Lower lobe of right lung (tissue), 2 donors: Measurements from ENCODE around the gene CALHM5. TPM values are rescaled to one million over a fixed set of nuclear protein-coding genes. Genes with fewer than 3 reads are reported as not detected.

ENCODE experiments used
- ATAC-seq, 2 donors: fragments of 200-7000 bp; cut with Tn5 transposase; one replicate each; pipeline ENCODE4 v1.9.1; 2020 to 2022; ENCODE audit warnings: mild to moderate bottlenecking in 2 of 2, moderate library complexity in 2 of 2
- DNase-seq: peaks from one replicate; pipeline ENCODE4 v3.0.0-alpha.2; 2020
- H3K27ac ChIP-seq: fragments of 200-600 bp; one replicate; pipeline ENCODE4 v1.8.0; 2022
- H3K27me3 ChIP-seq: fragments of 200-600 bp; one replicate; pipeline ENCODE4 v1.8.0; 2022; ENCODE audit warnings: low read depth
- H3K36me3 ChIP-seq: fragments of 200-600 bp; one replicate; pipeline ENCODE4 v1.8.0; 2022; ENCODE audit warnings: mild to moderate bottlenecking
- H3K4me1 ChIP-seq: fragments of 200-600 bp; one replicate; pipeline ENCODE4 v1.8.0; 2022
- H3K4me3 ChIP-seq: fragments of 200-600 bp; one replicate; pipeline ENCODE4 v1.8.0; 2022; ENCODE audit warnings: mild to moderate bottlenecking
- H3K9me3 ChIP-seq: fragments of 200-600 bp; one replicate; pipeline ENCODE4 v1.8.0; 2022
- CTCF ChIP-seq: fragments of 200-600 bp; IDR thresholded peaks from one replicate; pipeline ENCODE4 v1.8.0; 2022; ENCODE audit warnings: antibody characterized with exemption, mild to moderate bottlenecking
- intact Hi-C: fragments of 100-400 bp; cut with DNase I; formaldehyde crosslinking; loops from one replicate; pipeline ENCODE4 v1.11.0; 2022
- total RNA-seq: library from RNA; stranded (reverse); fragmentation: NEBNext Ultra II Directional; extraction: Animal tissue kit (Norgen Biotek cat#: 25700); gene quantifications from one replicate; pipeline ENCODE4 v1.2.1, GENCODE V29; 2021
- donor health status: DM: no; HTN: yes; CAD: no; lungs with severe emphysema.

CALHM5 gene
- total RNA-seq, 1 donor from 2014 or later, result 1.9 TPM

GRCh38 chr6:116564921-116565872 lies 53.8 kb downstream of the CALHM5 start:
- no peaks in the 10 kb centered on the region for H3K27me3 ChIP-seq
- H3K36me3 ChIP-seq, result no peaks in the 10 kb centered on the region
- TF ChIP-seq CTCF, result no peak
- peaks cover 9% of the 10 kb centered on the region for H3K4me1 ChIP-seq
- intact Hi-C loops, result no loop called here
- H3K4me3 ChIP-seq, result peak overlapping the region; percentile 43
- DNase-seq, result peak; percentile 51
- peak; percentile 47 to 58 for ATAC-seq
- no peak overlapping the region for H3K27ac ChIP-seq
- H3K9me3 ChIP-seq, result no peaks in the 10 kb centered on the region

GRCh38 chr6:116568111-116568510 lies 56.7 kb downstream of the CALHM5 start:
- Histone ChIP-seq H3K27me3 (no peaks in the 10 kb centered on the region), H3K27ac (no peak overlapping the region), H3K4me1 (peaks cover 18% of the 10 kb centered on the region), H3K36me3 (no peaks in the 10 kb centered on the region), H3K4me3 (no peak overlapping the region), H3K9me3 (no peaks in the 10 kb centered on the region)
- no peak for TF ChIP-seq CTCF
- ATAC-seq, result no peak
- DNase-seq, result no peak
- intact Hi-C loops, result no loop called here

- DNase-seq, result no peak
- Histone ChIP-seq H3K4me3 (no peak overlapping the region), H3K27me3 (no peaks in the 10 kb centered on the region), H3K9me3 (no peaks in the 10 kb centered on the region), H3K4me1 (peaks cover 24% of the 10 kb centered on the region), H3K36me3 (peaks cover 2% of the 10 kb centered on the region), H3K27ac (no peak overlapping the region)
- intact Hi-C loops, result no loop called here
- TF ChIP-seq CTCF, result no peak
- ATAC-seq, result no peak
These were observed 57.6 kb downstream of the CALHM5 start for GRCh38 chr6:116568821-116569755.

GRCh38 chr6:116570856-116571682 lies 59.6 kb downstream of the CALHM5 start, which contains the start of gene RWDD1:
Gene RWDD1 (plus strand): TSS chr6:116571504. CDS start chr6:116571583, 79 bp downstream.
- Histone ChIP-seq H3K4me1 (peaks cover 24% of the 10 kb centered on the region), H3K9me3 (no peaks in the 10 kb centered on the region)
- intact Hi-C loops, result no loop called here

More at GRCh38 chr6:116570856-116571682, 59.6 kb downstream of the CALHM5 start, which contains the start of gene RWDD1:
- no peaks in the 10 kb centered on the region for H3K27me3 ChIP-seq
- peak; percentile 21 for TF ChIP-seq CTCF
- peaks cover 12% of the 10 kb centered on the region for H3K36me3 ChIP-seq
- H3K27ac ChIP-seq, result peak within 1 kb of the TSS; percentile 94
- DNase-seq (peak; percentile 100), ATAC-seq (peak; percentile 99 to 100)
- H3K4me3 ChIP-seq, result peak within 1 kb of the TSS; percentile 84
